ENCODE data around the gene STAT1. TPM values are rescaled to one million over a fixed set of nuclear protein-coding genes. Genes with fewer than 3 reads are reported as not detected.

The STAT1 gene
- polyA plus RNA-seq, 3 donors = 51.3 to 126 (median 110) TPM

DNA sequence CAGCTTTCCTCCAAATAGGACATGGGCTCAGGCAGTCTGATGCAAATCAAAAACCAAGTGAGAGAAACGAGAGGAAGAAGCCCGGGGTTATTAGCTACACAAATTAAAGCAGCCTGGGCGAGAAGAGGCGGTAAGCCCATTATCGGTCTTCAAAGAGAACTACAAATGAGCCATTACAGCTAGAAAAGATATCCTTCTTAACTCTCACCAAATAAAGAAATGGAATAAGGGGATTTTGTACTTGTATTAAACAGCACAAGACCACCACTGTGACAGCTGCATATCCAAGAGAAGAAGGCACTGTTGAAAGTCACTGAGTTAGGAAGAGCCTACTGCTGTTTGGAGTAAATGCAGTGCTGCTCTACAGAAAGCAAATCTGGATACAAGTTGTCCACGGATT lies 32.6 kb downstream of the STAT1 start:
- Histone ChIP-seq H3K27me3 (ENCODE audit: control insufficient read depth in 2 of 2, insufficient read depth in 2 of 2, low read length in 2 of 2) (no peaks in the 10 kb centered on the region), H3K9me3 (replicated peaks in 1 of 2; ENCODE audit: control insufficient read depth in 1 of 2, insufficient read depth in 1 of 2, low read length in 2 of 2) (no peaks in the 10 kb centered on the region), H3K4me3 (replicated peaks in 1 of 3; ENCODE audit: low read depth in 2 of 3, low read length in 3 of 3) (no peak overlapping the region), H3K4me1 (ENCODE audit: control insufficient read depth in 1 of 2, insufficient read depth in 2 of 2, low read length in 2 of 2) (no peaks in the 10 kb centered on the region), H4K20me1 (ENCODE audit: insufficient read depth, low read length) (peaks cover 99% of the 10 kb centered on the region), H2AFZ (ENCODE audit: insufficient read depth, low read depth, low read length, poor library complexity, severe bottlenecking) (no peak overlapping the region), H3K4me2 (replicated peaks; ENCODE audit: extremely low read depth, low read length, poor library complexity, severe bottlenecking) (no peak overlapping the region), H3K27ac (ENCODE audit: low read depth in 1 of 2, low read length in 2 of 2) (peak overlapping the region in 1 of 2 donors; percentile 39), H3K36me3 (replicated peaks in 1 of 2; ENCODE audit: control insufficient read depth in 1 of 2, insufficient read depth in 2 of 2, low read length in 2 of 2) (peaks cover 100% of the 10 kb centered on the region in 2 donors), H3K9ac (ENCODE audit: insufficient read depth, low read length, poor library complexity, severe bottlenecking) (no peak overlapping the region), H3K79me2 (ENCODE audit: insufficient read depth, low read length) (no peaks in the 10 kb centered on the region)
- no peak for DNase-seq
- Mint-ChIP-seq H3K36me3 (peaks cover 96 to 97% of the 10 kb centered on the region in 2 donors), H3K4me3 (no peak overlapping the region), H3K27me3 (ENCODE audit: low read depth in 3 of 3) (peaks cover 0 to 2% (median 0%) of the 10 kb centered on the region in 3 donors), H3K9me3 (no peaks in the 10 kb centered on the region), H3K4me1 (no peaks in the 10 kb centered on the region), H3K27ac (peak overlapping the region in 2 of 7 donors; percentile 13 to 39)
- intact Hi-C loops (cut with micrococcal nuclease) = loop anchor here in 1 of 2 donors (5.0 kb wide), 1 partner anchor 1509 kb away; no protein-coding TSS in a partner anchor
- TF ChIP-seq, protein P1, sequence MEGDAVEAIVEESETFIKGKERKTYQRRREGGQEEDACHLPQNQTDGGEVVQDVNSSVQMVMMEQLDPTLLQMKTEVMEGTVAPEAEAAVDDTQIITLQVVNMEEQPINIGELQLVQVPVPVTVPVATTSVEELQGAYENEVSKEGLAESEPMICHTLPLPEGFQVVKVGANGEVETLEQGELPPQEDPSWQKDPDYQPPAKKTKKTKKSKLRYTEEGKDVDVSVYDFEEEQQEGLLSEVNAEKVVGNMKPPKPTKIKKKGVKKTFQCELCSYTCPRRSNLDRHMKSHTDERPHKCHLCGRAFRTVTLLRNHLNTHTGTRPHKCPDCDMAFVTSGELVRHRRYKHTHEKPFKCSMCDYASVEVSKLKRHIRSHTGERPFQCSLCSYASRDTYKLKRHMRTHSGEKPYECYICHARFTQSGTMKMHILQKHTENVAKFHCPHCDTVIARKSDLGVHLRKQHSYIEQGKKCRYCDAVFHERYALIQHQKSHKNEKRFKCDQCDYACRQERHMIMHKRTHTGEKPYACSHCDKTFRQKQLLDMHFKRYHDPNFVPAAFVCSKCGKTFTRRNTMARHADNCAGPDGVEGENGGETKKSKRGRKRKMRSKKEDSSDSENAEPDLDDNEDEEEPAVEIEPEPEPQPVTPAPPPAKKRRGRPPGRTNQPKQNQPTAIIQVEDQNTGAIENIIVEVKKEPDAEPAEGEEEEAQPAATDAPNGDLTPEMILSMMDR (IDR thresholded peaks at IDR 0.05) = no peak
- WGBS (ENCODE audit: insufficient coverage) = 76% methylated on average over 2 of the region's 6 CpGs

DNA sequence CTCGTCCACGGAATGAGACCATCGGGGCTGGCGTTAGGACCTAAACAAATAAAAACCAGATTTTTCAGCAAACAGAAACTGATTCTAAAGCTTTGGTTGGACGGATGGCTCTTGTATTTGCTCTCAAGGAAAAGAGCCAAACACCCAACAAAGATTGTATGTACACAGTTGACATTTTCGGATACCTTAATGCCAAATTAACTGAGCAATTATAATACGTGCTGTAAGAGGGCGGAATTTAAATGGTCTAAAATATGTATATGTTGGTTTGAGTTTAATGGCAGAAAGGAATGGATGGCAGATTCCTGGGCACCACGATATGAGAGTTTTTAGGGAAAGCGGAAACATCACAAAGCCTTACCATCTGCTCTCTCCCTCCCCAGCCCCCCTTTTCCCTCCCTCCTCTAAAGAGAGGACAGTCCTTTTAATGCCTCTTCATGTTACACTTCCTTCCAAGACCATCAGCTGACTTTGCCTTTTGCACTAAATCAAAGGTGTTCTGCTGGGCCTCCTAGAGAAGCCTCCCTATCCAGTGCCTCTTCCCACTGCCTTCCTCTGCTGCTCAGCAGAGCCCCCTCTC lies 33.3 kb downstream of the STAT1 start:
- TF ChIP-seq, protein P1 (IDR thresholded peaks at IDR 0.05) = no peak
- no peak overlapping the region for H3K4me3 ChIP-seq (replicated peaks in 1 of 3; ENCODE audit: low read depth in 2 of 3, low read length in 3 of 3)
- H3K4me1 Mint-ChIP-seq = no peaks in the 10 kb centered on the region
- no peak overlapping the region for H2AFZ ChIP-seq (ENCODE audit: insufficient read depth, low read depth, low read length, poor library complexity, severe bottlenecking)
- no peaks in the 10 kb centered on the region for H3K27me3 ChIP-seq (ENCODE audit: control insufficient read depth in 2 of 2, insufficient read depth in 2 of 2, low read length in 2 of 2)
- no peak overlapping the region for H3K9ac ChIP-seq (ENCODE audit: insufficient read depth, low read length, poor library complexity, severe bottlenecking)
- H3K36me3 Mint-ChIP-seq = peaks cover 94 to 97% of the 10 kb centered on the region in 2 donors
- peaks cover 0 to under 1% (median 0%) of the 10 kb centered on the region in 3 donors for H3K27me3 Mint-ChIP-seq (ENCODE audit: low read depth in 3 of 3)
- no peaks in the 10 kb centered on the region for H3K9me3 ChIP-seq (replicated peaks in 1 of 2; ENCODE audit: control insufficient read depth in 1 of 2, insufficient read depth in 1 of 2, low read length in 2 of 2)
- H4K20me1 ChIP-seq (ENCODE audit: insufficient read depth, low read length) = peaks cover 99% of the 10 kb centered on the region
- WGBS (ENCODE audit: insufficient coverage) = 57% methylated on average over 5 of the region's 10 CpGs
- intact Hi-C loops (cut with micrococcal nuclease) = loop anchor here in 1 of 2 donors (5.0 kb wide), 1 partner anchor 1508 kb away; no protein-coding TSS in a partner anchor
- H3K4me3 Mint-ChIP-seq = no peak overlapping the region
- H3K27ac Mint-ChIP-seq = peak overlapping the region in 3 of 7 donors; percentile 13 to 84 (median 76)
- H3K36me3 ChIP-seq (replicated peaks in 1 of 2; ENCODE audit: control insufficient read depth in 1 of 2, insufficient read depth in 2 of 2, low read length in 2 of 2) = peaks cover 100% of the 10 kb centered on the region in 2 donors
- no peaks in the 10 kb centered on the region for H3K4me1 ChIP-seq (ENCODE audit: control insufficient read depth in 1 of 2, insufficient read depth in 2 of 2, low read length in 2 of 2)
- H3K4me2 ChIP-seq (replicated peaks; ENCODE audit: extremely low read depth, low read length, poor library complexity, severe bottlenecking) = no peak overlapping the region
- no peaks in the 10 kb centered on the region for H3K9me3 Mint-ChIP-seq
- no peak for DNase-seq
- no peaks in the 10 kb centered on the region for H3K79me2 ChIP-seq (ENCODE audit: insufficient read depth, low read length)
- H3K27ac ChIP-seq (ENCODE audit: low read depth in 1 of 2, low read length in 2 of 2) = peak overlapping the region in 1 of 2 donors; percentile 39

Measured in CD14-positive monocyte (primary cell).